Measurements from ENCODE around the gene XPO6.
"Not testable (repeated sequence)": the region's sequence is repeated elsewhere in the genome, so short reads cannot be mapped to it uniquely, and the experiment has no call there.

Gene XPO6

DNA sequence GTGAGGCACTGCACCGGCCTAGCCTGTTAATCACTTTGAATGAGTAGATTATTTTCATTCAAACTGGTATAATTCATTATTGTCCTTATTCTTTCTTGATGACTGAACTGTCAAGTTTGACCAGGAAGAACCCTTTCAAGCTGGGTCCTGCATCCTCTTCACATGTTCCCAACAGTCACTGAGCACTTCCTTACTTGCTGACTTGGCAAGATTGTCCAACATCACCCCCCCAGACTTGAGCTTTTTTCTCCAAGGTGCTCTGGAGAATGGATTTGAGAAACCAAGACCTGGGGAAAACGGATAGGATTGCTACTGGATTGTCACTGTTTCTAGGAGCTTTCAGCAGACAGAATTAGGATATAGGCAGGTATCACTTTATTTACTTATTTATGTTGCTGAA is 93.1 kb downstream of the XPO6 start:
- DNase-seq, result no peak

DNA sequence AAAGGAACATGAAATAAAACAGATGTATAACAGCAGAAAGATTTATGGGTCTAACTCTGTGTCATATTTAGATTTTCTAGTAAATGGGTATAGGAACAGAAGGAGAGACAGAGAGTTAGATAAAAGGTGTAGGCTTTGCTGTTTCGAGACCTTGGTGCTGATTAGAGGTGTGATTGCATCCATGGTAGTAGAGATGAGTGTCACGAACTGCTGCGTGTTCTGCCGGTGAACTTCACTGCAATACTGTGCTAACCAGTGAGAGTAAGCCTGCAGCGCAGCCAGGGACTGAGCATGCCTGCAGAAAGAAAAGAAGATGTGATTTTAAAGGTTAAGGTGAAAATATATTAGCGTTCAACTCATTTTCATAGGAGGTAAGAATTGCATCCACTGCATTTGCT is 94.6 kb downstream of the XPO6 start:
- DNase-seq, result no peak

DNA sequence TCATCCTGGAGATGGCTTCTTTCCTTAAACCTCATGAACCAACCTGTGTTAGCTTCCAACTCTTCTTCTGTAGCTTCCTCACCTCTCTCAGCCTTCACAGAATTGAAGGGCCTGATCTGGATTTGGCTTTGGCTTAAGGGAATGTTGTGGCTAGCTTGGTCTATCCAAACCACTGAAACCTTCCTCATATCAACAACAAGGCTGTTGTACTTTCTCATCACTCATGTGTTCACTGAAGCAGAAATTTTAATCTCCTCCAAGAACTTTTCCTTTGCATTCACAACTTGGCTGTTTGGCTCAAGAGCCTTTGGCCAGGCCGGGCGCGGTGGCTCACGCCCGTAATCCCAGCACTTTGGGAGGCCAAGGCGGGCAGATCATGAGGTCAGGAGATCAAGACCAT is 95.9 kb downstream of the XPO6 start:
- DNase-seq, result not testable (repeated sequence)

DNA sequence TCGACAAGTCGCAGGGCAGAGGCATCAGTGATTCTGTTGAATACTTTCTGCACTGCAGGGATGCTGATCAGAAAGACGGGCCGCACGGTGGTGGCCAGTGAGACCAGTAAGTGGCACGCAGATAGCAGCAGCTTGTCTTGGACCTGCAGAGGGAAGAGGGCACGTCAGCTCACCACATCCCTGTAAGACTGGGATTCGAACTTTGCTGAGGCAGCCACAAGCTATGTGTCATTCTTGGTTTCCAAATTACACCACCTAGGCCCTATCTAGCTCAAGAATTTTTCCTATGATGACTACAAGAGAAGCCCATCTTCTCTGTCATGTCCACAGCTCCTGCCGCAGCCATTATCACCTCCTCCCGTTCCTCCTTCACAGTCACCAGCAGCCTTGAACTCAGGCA is 98.9 kb downstream of the XPO6 start:
- DNase-seq, result no peak

DNA sequence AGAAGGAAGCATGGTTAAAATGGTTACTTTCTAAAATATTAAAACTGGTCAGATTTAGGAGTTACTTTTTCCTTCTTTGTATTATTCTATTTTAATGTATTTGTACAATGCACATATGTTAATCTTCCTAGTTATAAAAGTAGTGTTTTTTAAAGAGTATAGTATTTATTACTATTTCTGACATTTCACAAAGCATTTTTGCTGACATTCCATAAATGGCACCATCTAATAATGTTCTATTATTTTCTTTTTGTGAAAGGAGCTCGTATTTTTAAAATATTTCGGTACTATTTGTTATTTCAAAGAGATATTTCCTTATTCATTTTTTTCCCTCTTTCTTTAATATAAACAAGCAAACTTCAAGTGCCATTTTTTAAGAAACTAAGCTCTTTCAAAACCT is 100.8 kb downstream of the XPO6 start:
- no peak for DNase-seq

GRCh38 chr16:28110479-28110878 is 101.3 kb downstream of the XPO6 start:
- DNase-seq, result no peak

GRCh38 chr16:28110074-28110473 is 101.7 kb downstream of the XPO6 start:
- DNase-seq, result no peak

DNA sequence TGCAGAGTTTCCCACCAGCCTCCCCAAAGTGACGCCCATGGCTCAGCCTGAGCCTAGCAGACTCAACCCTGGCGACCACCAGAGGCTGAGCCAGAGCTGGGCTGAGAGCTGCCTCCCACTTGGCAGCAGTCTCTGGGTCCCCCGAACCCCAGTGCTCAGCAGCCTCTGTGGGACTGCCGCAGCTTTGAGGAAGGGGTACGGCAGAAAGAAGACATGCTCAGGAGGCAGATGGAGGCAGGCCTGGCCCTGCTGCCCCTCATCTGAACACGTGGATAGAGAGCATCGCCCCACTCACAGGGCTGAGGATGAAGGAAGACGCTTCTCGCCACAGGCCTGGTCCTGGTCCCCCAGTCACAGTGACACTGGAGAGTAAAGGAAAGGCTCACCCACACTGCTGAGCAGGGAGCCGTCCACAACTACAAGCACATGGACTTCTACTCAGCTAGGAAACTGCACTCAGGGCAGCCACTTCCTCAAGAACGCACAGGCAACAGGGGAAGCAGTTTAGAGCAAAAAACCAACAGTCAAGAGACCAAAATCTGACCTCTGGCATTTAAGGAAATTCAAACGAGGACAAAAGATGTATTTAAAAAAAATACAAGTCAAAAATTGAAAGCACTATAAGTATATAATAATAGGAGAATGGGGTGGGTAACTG is 103.0 kb downstream of the XPO6 start:
- no peak for DNase-seq

DNA sequence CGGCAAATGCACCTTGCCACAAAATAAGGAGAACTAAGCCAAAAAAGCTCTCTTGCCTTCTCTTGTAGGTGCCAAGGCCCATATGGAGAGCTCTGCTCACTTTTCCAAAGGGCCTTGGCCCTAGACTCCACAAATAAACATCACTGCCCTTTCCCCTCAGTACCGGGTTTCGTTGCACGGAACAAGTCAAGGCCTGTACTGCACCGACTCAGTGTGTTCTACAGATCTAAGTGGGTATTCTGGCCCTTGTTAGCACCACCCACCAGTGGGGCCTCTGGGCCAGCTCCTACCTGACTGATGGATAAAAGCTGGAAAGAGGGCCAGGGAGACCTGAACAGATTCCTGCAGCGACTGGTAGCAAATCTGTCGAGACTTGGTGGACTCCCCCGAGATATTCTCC is 104.5 kb downstream of the XPO6 start:
- DNase-seq, result no peak

DNA sequence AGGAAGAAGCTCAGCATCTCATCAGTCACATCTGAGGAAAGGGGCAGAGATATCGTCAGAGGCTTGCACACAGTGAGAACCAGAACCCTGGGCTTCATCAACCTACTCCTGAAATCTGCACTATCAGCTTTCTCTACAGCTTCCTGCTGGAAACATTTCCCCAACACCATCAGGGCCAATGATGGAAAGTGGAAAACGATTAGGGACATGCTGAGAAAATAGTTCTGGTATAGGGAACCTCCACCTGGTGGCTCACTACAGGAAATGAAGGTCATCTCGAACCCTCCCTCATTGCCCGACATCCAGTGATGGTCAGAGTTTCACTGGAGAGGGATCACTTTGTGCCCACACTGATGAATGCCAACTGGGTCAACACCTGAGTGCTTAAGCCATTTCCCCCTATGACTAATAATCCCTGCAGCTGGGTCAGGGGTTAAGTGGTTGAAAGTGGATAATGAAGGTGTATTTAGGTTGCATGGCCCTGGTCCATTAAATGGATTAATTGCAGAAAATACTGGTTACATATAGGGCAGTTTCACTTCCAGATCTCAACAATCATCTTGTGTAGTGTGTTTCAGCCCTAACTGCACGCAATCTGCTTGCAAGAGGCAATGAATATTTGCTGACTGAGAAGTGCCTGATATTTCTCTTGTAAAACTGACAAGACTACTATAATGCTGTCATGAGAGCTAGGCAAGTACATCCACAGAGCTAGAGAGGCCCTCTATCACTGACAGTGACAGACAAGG is 105.1 kb downstream of the XPO6 start:
- DNase-seq, result no peak

DNA sequence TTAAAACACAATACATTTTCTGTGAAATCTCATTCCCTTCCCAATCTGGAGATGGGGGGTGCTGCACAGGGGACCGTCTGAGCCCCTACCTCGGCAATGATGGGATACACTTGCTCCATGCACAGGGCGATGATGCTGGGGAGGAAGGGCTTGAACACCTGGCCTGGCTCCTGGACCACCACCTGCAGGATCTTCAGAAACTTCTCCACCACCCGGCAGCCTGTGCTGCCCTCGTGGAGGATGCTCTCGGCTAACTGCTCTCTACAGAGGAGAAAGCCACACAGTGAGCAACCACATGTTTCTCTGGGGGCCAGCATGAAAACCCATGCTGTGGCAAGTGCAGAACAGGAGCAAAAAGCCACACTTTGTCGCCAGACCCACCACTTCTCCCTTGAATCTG is 105.8 kb downstream of the XPO6 start:
- DNase-seq, result no peak

DNA sequence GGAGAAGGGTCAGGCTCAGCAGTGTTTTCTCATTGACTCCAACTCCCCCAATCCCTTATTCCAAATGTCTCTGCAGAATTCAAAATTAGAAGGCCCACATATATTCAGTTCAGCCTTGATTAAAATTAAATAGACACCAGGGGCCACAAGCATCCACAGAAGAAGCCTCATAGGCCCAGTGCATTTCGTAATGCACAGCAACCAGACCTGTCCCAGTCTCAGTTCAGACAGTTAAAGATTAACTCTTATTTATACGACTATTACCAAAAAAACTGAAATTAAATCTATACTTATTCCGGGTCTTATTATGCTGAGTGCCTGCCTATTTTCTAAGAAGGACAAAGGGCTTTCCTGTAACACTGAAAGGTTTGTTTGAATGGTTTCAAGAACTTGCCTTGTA is 106.5 kb downstream of the XPO6 start:
- no peak for DNase-seq

- no peak for DNase-seq
Observed at GRCh38 chr16:28104404-28104803, 107.4 kb downstream of the XPO6 start.

DNA sequence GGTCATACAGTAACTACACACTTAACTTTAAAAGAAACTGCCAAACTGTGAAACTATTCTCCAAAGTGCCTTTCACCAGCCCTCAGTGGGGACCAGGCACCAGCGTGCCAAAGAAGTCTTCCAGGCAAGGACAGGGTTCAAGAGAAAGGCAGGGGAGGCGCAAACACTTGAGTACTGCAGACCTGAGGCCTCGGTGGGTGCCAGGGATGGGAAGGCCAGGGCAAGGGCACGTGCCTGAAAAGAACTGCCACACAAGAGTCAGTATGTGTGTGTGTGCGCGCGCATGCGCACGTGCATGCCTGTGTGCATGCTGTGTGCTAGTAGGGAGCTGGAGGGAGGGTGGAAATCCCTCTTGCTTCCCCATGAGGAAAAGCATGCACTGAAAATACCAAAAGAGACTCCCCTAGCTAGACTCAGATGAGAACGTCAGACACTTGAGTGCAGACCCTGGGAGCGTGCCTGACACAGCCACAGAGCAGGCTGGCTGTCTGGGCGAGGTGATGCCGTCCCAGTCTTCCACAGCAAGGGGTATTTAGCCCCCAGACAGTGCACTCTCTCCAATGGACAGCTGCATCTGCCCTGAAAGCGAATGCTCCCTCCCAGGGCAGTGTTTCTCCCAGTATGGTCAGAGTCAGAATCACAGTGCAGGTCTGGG is 108.1 kb downstream of the XPO6 start:
- DNase-seq, result no peak

DNA sequence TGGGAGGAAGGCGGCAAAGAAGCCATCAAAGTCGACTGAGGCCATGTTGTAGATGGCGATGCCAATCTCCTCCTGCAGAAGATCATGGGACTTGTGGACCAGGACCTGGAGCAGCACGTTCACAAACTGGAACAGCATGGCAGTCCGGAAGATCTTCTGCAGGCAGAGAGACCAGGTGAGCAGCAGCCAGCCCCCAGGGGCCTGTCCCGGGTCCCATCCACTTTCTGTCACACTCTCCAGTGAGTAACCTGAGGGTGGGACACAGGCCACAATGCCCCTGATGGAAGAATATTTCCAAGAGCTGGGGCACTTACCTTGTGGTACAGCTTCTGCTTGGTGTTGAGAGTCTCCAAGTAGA is 110.3 kb downstream of the XPO6 start:
- no peak for DNase-seq

DNA sequence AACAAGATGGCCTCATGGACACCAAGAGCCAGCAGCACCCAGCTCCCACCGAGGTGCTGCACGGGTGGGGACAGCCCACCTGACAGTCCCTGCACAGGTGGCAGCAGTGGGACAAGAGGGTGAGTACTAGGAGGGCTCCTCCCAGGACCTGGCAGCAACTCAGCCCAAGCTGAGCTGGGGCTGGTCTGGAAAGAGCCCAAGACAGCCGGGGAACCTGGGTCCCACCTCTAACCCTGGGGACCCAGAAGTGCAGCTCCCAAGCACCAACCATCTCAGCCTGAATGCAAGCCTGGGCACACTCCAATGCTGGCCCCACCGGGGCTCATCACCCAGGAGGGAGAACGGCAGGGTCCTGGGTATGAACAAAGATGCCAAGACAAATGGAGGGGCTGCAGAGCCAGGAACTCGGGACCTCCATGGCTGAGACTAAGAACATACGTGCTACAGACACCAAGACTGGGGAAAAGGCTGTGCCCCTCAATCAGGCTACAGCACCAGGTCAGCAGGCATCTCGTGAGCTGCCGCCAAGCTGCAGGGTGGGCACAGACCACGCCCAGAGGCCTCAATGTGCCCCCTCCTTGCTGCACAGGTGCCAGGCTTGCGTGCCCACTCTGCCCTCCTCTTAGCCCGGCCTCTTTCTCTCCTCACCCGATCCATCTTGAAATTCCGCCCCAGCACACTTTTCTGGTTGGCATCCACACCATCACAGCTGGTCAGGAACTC is 110.8 kb downstream of the XPO6 start:
- DNase-seq, result no peak

DNA sequence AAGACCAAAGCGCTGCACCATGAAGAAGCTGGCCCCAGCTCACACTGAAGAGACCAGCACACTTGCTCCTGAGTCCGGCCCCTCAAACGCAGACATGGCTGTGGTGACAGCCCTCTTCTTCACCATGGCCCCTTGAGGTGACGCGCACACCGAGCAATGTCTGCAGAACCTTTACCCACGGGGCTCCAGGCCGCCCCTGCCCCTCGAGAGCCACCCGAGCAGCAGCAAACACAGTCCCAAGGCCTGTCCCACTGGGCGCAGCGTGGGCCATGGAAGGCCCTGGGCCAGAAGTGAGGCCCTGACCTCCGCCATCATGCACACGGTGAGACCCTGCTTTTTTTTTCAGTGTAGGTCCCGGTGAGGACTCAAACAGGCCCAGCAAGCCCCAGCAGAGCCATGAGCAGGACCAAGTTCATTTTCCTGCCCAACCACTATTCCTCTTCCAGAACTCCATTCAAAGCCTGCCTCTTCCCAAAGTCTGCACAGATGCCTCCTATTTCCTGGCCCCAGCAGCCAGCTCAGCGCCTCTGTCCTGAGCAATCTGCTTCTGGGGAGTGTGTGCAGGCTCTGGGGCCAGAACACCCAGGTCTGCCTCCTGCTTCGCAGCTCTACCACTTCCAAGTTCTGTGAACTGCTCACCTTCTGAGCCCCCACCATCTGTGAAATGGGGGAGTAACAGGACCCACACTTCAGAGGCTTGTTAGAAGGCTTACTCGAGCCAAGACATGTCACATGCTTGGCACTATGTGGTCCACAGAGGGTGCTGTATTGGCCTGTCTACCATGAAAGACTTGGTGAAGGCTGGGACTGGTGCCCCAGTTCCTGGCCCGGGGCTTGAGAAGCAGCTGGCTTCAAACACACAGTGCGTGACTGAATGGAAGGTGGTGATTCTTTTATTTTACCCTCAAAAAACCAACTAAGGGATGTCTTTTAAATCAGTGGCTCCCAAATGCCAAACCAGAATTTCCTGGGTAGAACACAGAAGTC is 112.5 kb downstream of the XPO6 start:
- DNase-seq, result peak in 13 of 58 donors; percentile 2 to 45 (median 10)

- DNase-seq, result no peak
Observed at GRCh38 chr16:28098171-28098958, 113.4 kb downstream of the XPO6 start.

DNA sequence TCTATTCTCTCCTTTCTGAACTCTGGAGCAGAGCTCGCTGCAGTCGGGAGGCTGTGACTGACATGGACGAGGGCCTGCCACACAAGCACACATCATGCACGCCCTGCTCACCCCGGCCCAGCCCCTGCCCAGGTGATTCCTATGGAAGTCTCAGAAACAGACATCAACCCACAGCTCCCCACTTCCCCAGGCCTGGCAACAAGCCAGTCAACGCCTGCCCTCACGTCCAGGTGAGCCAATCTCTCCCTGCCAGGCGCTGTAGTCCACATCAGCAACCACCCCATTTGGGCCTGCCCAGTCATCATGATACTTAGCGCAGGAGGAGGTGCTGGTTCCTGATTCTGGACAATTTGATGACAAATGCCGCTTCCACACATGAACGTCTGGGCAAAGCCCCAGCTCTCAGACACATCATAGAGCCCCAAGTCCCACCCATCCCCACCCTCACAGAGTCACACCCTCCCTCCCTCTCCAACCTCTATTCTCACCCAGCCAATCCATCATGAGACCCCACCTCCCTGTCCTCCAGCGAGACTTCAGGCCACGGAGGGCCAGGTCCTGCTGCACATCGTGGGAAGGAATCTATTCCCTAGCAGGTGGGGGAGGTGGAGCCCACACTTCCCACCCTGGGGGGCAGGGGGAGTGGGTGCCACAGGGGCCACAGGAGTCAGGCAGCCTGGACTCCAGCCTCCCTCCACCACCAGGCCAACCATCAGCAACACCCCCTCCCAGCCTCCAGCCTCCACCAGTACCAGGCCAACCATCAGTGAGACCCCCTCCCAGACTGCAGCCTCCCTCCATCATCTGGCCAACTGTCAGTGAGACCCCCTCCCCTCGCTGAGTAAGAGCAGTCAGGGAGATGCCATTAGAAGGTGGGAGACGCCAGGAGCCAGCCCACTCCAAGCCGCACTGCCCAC is 114.5 kb downstream of the XPO6 start:
- DNase-seq, result peak in 2 of 58 donors; percentile 6 to 36
